ENCODE data around the gene SKIDA1. TPM values are rescaled to one million over a fixed set of nuclear protein-coding genes. Genes with fewer than 3 reads are reported as not detected.

The SKIDA1 gene
- total RNA-seq, 1 experiment from 2014 or later: 5.0 TPM

DNA sequence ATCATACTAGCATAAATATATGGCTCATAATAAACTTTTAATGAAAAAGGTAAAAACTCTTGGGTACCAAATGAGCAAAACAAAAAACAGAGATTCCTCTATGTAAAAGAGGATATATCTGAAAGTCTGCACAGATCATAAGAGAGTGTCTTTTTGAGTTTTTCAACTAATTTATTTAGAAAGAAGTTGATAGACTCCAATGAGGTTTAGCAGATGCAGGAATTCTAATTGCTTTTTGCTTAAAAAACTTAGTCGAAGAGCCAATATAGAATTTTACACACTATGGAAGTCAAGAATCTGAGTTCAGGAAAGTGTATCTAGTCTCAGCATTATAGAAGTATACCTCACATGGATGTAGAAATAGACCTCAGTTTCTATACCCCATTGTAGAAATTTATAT is 5.2 kb upstream of the SKIDA1 start:
- DNase-seq (ENCODE audit: low read depth): peak; percentile 64
- in situ Hi-C loops (cut with HindIII; ENCODE audit: low pct_unique_long_range_greater_than_20kb, low sequenced_read_pairs): no loop called here

- in situ Hi-C loops (cut with HindIII; ENCODE audit: low pct_unique_long_range_greater_than_20kb, low sequenced_read_pairs): no loop called here
- DNase-seq (ENCODE audit: low read depth): peak; percentile 38
These were observed 4.7 kb upstream of the SKIDA1 start for GRCh38 chr10:21530168-21530567.

GRCh38 chr10:21529032-21529910 is 3.8 kb upstream of the SKIDA1 start:
- in situ Hi-C loops (cut with HindIII; ENCODE audit: low pct_unique_long_range_greater_than_20kb, low sequenced_read_pairs): no loop called here
- peak; percentile 88 for DNase-seq (ENCODE audit: low read depth)

DNA sequence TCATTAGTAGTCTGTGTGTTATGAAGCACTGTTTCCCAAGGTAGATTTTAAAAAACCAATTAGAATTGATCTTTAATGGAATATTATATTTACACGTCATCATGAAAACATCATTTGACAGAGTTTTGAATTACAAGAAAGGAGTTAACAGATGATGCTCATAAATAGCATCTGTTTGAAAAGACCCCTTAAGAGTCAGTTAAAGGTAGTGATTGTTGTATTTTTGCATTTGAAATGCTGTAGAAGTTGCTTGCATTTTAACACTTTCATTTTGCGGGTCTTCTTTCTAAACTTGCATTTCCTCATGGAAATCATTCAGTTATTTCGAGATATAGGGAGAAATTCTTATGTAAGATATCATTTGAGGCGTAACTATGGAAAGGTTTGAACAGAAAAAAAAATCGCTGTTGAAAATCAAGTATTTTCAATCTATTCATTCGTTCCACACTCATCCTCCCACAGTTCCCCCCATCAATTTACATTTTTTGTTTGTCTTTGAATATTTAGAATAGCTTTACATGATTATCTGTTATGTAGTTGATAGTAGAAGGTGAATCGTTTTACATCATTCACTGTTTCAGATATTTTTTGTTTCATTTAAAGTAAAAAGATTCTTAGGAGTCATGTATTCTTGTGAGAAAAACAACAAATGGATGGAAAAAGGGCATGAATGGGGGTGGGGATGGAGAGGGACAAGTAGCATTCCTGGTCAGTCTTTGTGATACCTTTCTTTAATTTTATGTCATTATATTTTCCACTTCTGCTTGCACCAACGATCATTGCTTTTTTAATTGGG is 3.0 kb upstream of the SKIDA1 start:
- in situ Hi-C loops (cut with HindIII; ENCODE audit: low pct_unique_long_range_greater_than_20kb, low sequenced_read_pairs): no loop called here

DNA sequence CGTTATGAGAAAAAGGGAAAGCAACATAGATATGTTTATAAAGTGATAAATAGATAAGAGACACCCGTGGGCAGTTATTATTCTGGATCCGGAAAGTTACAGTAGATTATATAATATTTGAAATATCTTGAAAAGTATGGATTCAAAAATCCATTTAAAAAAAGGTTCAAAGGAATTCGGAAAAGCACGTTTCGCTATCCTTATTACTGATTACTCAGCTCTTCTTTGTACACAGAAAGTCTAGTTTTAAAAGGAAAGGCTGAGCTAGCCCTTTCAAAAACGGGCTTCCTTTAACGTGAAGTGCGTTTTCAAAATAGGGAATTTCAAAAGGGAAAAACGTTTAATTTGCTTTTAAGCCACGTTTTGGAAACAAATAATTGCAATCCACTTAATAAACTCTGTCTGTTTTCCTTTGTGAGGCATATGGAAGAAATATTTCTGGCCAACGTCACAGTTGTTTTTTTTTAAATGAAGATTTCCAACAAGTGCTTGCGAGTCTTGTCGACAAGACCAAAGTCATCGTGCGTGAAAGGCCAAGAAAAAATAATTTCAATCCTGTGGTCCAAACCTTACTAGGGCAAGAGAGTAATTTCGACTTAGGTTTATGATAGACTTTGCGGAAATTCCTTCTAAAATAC is 2.2 kb upstream of the SKIDA1 start:
- in situ Hi-C loops (cut with HindIII; ENCODE audit: low pct_unique_long_range_greater_than_20kb, low sequenced_read_pairs): no loop called here
- DNase-seq (ENCODE audit: low read depth): peak; percentile 83

More for the DNA sequence above, 3.0 kb upstream of the SKIDA1 start:
- DNase-seq (ENCODE audit: low read depth): peak; percentile 86

DNA sequence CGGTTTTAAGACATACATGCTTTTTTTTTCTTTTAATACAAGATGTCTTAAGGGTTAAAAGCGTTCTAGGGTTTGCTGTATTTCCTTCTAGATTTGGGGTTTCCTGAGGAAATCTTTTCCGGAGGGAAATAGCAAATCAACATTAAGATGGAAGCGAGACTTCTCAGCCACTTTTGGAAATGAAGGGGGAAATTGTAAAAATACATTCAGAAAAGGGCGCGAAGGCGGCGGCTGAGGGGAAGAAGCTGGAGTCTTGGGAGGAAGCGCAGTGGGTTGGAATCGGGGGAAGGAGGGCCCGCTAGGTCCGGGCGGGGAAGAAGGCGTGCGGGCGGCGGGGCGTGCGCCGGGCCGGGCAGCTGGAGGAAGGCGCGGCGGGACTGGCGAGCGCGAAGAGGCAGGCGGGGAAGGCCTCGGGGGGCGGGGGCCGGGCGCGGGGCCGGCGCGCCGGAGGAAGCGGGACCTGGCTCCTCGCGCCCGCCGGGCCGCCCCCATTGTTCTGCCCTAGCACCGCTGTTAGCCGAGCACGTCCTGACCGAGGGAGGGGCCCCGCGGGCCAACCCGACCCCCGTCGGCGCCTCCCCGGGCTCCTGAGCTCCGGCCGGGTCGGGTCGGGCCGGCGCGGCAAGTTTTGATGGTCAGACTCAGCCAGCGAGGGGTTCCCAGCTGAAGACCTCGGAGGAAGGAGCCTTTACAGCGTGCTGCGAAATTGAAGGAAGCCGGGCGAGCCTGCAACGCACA is 1.5 kb upstream of the SKIDA1 start:
- DNase-seq (ENCODE audit: low read depth): peak; percentile 77
- in situ Hi-C loops (cut with HindIII; ENCODE audit: low pct_unique_long_range_greater_than_20kb, low sequenced_read_pairs): no loop called here

DNA sequence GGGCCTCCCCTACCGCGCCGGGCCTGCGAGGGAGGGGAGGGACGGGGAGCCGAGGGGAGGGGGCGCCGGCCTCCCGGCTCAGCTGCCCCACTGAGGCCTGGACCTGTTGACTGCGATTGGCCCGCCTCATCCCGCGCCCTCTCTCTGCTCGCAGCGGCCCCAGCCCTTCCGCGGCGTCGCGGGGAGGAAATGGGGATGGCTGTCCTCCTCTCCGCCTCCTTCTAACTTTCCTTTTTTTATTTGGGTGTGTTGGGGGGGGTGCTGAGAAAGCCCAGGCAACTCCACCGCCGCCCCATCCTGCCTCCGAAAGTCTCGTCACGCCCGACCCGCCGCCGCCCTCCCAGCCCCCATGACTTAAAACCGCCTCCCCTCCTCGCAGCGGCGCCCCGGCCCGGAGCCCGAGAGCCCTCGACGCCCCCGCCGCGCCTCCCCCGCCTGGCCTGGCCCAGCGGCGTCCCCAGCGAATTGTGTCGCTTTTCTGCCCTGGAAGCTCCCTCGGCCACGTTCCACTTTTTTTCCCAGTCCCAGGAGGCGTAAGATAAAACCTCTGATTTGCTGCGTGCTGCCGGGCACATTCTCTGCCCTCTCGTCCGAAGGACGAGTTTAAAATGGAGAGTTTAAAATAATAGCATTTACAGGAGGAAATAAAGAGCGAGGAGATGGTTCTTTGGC is 842 bp upstream of the SKIDA1 start:
- in situ Hi-C loops (cut with HindIII; ENCODE audit: low pct_unique_long_range_greater_than_20kb, low sequenced_read_pairs): no loop called here
- peak; percentile 93 for DNase-seq (ENCODE audit: low read depth)

DNA sequence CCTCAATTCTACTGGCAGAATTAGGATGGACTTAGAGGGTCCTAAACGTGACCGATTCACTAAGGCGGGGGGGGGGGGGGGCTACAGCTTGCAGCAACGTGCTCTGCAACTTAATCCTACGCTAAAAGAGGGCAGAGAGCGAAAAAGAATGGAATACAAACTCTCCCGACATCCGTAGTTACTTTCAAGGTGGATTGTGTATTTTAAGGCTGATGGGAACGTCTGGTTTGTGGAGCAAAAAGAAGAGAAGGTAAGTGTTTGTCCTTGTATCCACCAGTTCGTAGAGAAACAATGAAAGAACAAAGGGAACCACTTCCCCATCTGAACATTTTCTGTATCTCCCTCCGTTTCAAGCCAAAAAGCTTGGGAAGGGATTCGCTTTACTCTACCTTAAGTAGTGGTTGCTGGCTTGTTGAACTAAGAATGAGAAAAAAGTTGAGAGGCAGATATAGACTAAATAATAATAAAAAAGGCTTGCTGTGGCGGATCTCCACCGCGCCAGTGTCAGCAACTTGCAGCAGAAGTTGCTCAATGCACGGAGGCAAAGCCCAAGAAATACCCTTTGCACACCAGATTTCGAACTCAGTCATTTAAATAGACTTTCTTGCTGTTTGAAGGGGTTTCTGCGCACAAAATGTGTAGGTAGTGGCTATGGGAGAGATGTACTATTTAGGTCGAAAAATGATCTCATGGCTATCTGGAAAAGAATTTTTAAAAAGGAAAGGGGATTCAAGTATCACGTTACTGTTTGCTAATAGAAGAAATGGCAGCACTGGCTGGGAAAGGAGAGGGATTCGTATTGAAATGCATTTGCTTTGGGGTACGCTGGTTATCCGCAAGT is 736 bp downstream of the SKIDA1 start:
- DNase-seq (ENCODE audit: low read depth): no peak
- in situ Hi-C loops (cut with HindIII; ENCODE audit: low pct_unique_long_range_greater_than_20kb, low sequenced_read_pairs): no loop called here

DNA sequence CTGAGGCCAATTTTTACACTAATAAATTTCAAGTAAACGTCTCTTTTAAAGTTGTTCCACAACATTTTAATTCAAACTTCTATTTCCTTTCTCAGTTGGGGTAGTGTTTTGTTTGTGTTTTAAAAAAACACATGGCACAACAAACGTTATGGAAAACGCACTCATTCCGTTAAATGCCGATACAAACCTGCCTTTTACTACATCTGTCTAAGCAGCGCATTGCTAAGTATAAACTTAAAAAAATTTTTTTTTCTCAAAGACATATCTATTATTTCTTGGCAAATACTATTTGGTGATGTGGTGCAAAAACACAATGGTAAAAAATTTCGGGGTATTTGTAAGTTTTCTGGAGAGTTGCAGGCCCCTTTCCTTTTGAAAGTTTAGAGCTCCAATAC is 1.4 kb downstream of the SKIDA1 start:
- DNase-seq (ENCODE audit: low read depth): no peak
- in situ Hi-C loops (cut with HindIII; ENCODE audit: low pct_unique_long_range_greater_than_20kb, low sequenced_read_pairs): no loop called here

DNA sequence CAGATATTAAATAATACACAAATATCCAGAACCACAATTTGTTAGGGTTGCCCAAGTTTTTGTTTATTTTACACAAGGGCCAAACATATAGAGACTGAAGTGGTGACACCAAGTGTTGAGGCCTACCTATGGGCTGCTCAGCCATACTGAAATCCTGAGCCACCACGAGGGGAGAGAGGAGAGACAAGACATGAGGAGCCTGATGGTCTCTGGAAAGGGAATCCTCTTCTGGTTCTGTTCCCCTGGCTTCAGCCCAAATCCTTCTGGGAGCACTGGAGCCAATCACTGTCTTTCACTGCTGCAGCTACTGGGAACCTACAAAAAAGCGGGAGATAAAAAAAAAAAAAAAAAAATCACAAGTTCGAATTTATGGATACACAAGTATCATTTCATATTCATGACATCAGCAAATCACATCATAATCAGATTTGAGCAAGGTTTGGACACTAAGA is 1.9 kb downstream of the SKIDA1 start:
- DNase-seq (ENCODE audit: low read depth): no peak
- in situ Hi-C loops (cut with HindIII; ENCODE audit: low pct_unique_long_range_greater_than_20kb, low sequenced_read_pairs): no loop called here

DNA sequence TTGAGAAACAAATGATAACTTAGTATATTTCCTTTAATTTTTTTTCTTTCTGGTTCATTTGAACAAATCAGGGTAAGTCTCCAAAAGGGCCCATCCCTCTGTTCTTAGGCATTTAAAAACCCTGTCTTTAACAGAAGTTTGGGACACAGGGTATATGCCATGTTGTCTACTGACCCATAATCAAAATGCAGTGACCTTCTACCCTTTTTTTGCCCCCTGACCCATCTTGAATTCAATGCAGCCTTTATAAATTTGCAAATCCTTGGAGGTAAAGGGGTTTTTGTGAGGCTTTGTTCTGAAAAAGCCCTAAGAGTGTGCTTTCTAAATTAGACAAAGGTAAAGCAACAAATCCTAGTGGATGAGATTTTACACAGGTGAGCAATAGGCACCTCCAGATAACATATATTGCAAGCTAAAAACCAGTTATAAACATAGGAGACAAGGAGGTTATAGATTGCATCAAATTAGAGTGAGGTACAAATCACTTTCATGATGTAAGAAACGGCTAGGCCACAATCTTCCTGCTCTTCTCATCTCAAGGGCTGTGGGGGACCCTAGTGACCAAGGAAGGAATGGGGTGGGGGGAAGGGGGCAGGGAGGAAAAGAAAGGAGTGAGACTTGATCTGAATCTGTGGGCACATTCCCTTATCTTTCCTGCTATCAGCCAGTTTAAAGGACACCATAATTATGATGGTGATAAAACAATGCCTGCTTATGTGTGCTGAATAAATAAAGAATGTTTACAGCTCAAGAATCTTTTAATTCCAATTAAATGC is 2.7 kb downstream of the SKIDA1 start:
- in situ Hi-C loops (cut with HindIII; ENCODE audit: low pct_unique_long_range_greater_than_20kb, low sequenced_read_pairs): no loop called here
- no peak for DNase-seq (ENCODE audit: low read depth)

GRCh38 chr10:21521751-21522533 is 3.5 kb downstream of the SKIDA1 start:
- in situ Hi-C loops (cut with HindIII; ENCODE audit: low pct_unique_long_range_greater_than_20kb, low sequenced_read_pairs): no loop called here
- DNase-seq (ENCODE audit: low read depth): no peak

DNA sequence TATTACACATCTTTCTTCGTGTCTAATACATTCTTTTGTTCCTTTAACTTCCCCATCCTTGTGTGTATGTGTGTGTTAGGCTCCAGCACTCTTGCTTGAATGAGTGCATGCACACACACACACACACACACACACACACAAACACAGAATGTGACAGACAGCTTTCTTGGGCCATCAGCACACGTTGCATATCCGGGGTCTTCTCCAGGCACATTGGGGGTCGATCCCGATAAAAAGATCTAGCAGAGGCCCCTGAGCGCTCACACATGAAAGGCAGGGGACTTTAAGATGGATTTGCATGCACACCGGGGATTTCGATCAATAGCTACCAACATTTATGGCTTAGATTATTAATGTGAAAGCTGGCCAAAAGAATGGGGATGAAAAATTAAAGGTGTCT is 4.5 kb downstream of the SKIDA1 start:
- no peak for DNase-seq (ENCODE audit: low read depth)
- in situ Hi-C loops (cut with HindIII; ENCODE audit: low pct_unique_long_range_greater_than_20kb, low sequenced_read_pairs): no loop called here

DNA sequence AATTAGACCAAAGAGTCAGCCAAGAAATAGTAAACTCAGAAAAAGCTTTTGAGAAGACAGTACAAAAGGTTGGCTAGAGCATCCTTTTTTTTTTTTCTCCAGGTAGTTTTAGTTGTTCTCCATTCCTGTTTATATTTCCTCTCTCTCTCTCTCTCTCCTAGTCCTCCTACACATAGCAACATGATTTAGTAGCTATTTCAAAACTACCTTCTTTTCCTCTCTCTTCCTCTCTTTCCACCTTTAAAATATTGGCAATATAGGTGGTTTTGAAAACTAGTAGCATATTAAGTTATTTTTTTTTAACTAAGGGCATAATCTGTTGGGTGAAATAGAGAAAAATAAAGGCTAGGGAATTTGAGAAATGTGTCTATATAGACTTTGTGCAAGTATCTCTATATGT is 5.0 kb downstream of the SKIDA1 start:
- no peak for DNase-seq (ENCODE audit: low read depth)
- in situ Hi-C loops (cut with HindIII; ENCODE audit: low pct_unique_long_range_greater_than_20kb, low sequenced_read_pairs): no loop called here

- DNase-seq (ENCODE audit: low read depth): no peak
- in situ Hi-C loops (cut with HindIII; ENCODE audit: low pct_unique_long_range_greater_than_20kb, low sequenced_read_pairs): no loop called here
These were observed 5.5 kb downstream of the SKIDA1 start for GRCh38 chr10:21519941-21520436.
